ENCODE results near the gene TDP1.
A peak's percentile ranks its signal among the peaks of the same experiment; 100 is the strongest.

Gene TDP1

DNA sequence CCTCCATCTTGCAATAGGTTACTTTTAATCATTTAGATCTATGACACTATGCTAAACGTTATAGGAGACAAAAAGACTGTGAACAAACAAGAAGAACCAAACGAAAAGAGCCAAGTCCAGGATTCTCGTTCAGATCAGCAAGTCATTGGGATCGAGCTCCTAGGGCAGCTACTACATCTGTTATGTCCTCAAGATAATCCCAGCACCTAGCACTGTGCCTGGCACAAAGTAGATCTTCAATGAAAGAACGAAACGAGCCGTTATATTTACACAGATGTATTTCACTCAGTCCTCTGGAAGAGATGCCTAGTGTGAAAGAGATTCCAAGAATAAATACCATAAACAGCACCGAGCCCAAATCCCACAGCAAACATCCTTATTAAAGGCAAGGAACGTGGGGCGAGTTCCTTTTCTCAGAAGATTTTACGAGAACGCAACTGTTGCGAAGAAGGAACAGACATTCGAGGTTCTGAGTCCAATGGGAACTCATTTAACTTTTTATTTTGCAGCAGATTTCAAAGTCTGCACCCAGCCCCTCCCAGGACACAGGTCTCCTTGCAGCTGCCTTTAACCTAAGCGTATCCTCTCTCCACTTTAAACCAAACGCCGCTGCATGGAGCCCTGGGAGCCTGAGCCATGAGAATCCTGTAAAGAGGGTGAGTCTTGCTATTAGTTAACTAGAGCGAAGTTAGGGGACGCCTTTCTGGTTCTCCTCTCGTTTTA, 544 bp upstream of the TDP1 start:
- peak; percentile 51 for ATAC-seq
- TF ChIP-seq, protein P1, sequence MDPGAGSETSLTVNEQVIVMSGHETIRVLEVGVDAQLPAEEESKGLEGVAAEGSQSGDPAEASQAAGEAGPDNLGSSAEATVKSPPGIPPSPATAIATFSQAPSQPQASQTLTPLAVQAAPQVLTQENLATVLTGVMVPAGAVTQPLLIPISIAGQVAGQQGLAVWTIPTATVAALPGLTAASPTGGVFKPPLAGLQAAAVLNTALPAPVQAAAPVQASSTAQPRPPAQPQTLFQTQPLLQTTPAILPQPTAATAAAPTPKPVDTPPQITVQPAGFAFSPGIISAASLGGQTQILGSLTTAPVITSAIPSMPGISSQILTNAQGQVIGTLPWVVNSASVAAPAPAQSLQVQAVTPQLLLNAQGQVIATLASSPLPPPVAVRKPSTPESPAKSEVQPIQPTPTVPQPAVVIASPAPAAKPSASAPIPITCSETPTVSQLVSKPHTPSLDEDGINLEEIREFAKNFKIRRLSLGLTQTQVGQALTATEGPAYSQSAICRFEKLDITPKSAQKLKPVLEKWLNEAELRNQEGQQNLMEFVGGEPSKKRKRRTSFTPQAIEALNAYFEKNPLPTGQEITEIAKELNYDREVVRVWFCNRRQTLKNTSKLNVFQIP (CRISPR knock-in tag; IDR thresholded peaks at IDR 0.05; ENCODE audit: borderline replicate concordance, low read depth): no peak
- TF ChIP-seq ZFP3 (CRISPR knock-in tag; IDR thresholded peaks at IDR 0.05): peak; percentile 92

DNA sequence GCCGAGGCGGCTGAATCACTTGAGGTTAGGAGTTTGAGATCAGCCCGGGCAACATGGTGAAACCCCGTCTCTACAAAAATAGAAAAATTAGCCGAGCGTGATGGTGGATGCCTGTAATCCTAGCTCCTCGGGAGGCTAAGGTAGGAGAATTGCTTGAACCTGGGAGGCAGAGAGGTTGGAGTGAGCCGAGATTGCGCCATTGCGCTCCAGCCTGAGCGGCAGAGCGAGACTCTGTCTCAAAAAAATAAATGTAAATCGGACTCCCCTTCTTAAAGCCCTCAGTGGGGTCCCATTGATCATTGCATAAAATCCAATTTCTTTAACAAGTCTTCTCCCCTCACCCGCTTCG, 908 bp downstream of the TDP1 start:
- ATAC-seq: no peak
- no peak for TF ChIP-seq TCF4 (CRISPR knock-in tag; IDR thresholded peaks at IDR 0.05; ENCODE audit: borderline replicate concordance)
- TF ChIP-seq, protein P2, sequence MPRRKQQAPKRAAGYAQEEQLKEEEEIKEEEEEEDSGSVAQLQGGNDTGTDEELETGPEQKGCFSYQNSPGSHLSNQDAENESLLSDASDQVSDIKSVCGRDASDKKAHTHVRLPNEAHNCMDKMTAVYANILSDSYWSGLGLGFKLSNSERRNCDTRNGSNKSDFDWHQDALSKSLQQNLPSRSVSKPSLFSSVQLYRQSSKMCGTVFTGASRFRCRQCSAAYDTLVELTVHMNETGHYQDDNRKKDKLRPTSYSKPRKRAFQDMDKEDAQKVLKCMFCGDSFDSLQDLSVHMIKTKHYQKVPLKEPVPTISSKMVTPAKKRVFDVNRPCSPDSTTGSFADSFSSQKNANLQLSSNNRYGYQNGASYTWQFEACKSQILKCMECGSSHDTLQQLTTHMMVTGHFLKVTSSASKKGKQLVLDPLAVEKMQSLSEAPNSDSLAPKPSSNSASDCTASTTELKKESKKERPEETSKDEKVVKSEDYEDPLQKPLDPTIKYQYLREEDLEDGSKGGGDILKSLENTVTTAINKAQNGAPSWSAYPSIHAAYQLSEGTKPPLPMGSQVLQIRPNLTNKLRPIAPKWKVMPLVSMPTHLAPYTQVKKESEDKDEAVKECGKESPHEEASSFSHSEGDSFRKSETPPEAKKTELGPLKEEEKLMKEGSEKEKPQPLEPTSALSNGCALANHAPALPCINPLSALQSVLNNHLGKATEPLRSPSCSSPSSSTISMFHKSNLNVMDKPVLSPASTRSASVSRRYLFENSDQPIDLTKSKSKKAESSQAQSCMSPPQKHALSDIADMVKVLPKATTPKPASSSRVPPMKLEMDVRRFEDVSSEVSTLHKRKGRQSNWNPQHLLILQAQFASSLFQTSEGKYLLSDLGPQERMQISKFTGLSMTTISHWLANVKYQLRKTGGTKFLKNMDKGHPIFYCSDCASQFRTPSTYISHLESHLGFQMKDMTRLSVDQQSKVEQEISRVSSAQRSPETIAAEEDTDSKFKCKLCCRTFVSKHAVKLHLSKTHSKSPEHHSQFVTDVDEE (CRISPR knock-in tag; IDR thresholded peaks at IDR 0.05): no peak
- TF ChIP-seq ZC3H10 (CRISPR knock-in tag; IDR thresholded peaks at IDR 0.05): no peak
- TF ChIP-seq ESRRG (CRISPR knock-in tag; IDR thresholded peaks at IDR 0.05): no peak
- TF ChIP-seq RARB (CRISPR knock-in tag; IDR thresholded peaks at IDR 0.05): no peak
- TF ChIP-seq, protein P1 (CRISPR knock-in tag; IDR thresholded peaks at IDR 0.05; ENCODE audit: borderline replicate concordance, low read depth): no peak
- no peak for TF ChIP-seq PPARA (CRISPR knock-in tag; IDR thresholded peaks at IDR 0.05; ENCODE audit: borderline replicate concordance)
- TF ChIP-seq ZNF565 (CRISPR knock-in tag; conservative IDR thresholded peaks at IDR 0.05; ENCODE audit: low read depth): no peak
- TF ChIP-seq ISL1 (CRISPR knock-in tag; IDR thresholded peaks at IDR 0.05): no peak
- TF ChIP-seq TOX (CRISPR knock-in tag; IDR thresholded peaks at IDR 0.05; ENCODE audit: borderline replicate concordance): no peak

DNA sequence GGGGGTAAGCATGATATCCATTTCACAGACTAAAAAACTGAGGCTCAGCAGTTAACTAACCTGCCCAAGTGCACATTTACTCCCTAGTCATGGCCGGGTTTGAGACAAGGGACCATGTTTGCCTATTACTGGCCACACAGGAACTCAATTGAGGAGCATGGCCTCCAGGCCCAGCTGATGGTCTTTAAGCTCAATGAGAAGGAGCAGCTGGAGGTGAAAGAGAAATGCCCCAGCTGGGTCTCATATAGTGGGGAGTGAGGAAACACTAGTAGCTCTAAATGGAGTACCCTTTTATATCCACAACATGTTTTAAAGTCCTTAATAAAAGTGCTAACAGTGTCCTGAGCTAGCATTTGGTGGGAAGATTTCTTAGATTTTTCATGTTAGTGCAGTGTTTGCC, 1.6 kb downstream of the TDP1 start:
- ATAC-seq: no peak
- TF ChIP-seq, protein P3, sequence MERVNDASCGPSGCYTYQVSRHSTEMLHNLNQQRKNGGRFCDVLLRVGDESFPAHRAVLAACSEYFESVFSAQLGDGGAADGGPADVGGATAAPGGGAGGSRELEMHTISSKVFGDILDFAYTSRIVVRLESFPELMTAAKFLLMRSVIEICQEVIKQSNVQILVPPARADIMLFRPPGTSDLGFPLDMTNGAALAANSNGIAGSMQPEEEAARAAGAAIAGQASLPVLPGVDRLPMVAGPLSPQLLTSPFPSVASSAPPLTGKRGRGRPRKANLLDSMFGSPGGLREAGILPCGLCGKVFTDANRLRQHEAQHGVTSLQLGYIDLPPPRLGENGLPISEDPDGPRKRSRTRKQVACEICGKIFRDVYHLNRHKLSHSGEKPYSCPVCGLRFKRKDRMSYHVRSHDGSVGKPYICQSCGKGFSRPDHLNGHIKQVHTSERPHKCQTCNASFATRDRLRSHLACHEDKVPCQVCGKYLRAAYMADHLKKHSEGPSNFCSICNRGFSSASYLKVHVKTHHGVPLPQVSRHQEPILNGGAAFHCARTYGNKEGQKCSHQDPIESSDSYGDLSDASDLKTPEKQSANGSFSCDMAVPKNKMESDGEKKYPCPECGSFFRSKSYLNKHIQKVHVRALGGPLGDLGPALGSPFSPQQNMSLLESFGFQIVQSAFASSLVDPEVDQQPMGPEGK (CRISPR knock-in tag; IDR thresholded peaks at IDR 0.05; ENCODE audit: borderline replicate concordance): no peak
- TF ChIP-seq, protein P2 (CRISPR knock-in tag; IDR thresholded peaks at IDR 0.05): no peak
- TF ChIP-seq TCF4 (CRISPR knock-in tag; IDR thresholded peaks at IDR 0.05; ENCODE audit: borderline replicate concordance): no peak
- no peak for TF ChIP-seq ARNTL (CRISPR knock-in tag; IDR thresholded peaks at IDR 0.05; ENCODE audit: borderline replicate concordance, low read depth)
- no peak for TF ChIP-seq ZNF70 (CRISPR knock-in tag; IDR thresholded peaks at IDR 0.05)
- TF ChIP-seq ZC3H10 (CRISPR knock-in tag; IDR thresholded peaks at IDR 0.05): no peak
- TF ChIP-seq ISL1 (CRISPR knock-in tag; IDR thresholded peaks at IDR 0.05): no peak
- no peak for TF ChIP-seq ZNF8 (CRISPR knock-in tag; IDR thresholded peaks at IDR 0.05)
- no peak for TF ChIP-seq GLIS3 (CRISPR knock-in tag; IDR thresholded peaks at IDR 0.05)
- no peak for TF ChIP-seq BACH2 (CRISPR knock-in tag; IDR thresholded peaks at IDR 0.05; ENCODE audit: borderline replicate concordance)
- no peak for TF ChIP-seq SNAI2 (CRISPR knock-in tag; IDR thresholded peaks at IDR 0.05)
- no peak for TF ChIP-seq PPARA (CRISPR knock-in tag; IDR thresholded peaks at IDR 0.05; ENCODE audit: borderline replicate concordance)
- no peak for TF ChIP-seq ZNF565 (CRISPR knock-in tag; conservative IDR thresholded peaks at IDR 0.05; ENCODE audit: low read depth)
- no peak for TF ChIP-seq OSR1 (CRISPR knock-in tag; IDR thresholded peaks at IDR 0.05)
- no peak for TF ChIP-seq CSDC2 (CRISPR knock-in tag; IDR thresholded peaks at IDR 0.05)
- TF ChIP-seq ZFP30 (CRISPR knock-in tag; IDR thresholded peaks at IDR 0.05): no peak
- TF ChIP-seq, protein P4, sequence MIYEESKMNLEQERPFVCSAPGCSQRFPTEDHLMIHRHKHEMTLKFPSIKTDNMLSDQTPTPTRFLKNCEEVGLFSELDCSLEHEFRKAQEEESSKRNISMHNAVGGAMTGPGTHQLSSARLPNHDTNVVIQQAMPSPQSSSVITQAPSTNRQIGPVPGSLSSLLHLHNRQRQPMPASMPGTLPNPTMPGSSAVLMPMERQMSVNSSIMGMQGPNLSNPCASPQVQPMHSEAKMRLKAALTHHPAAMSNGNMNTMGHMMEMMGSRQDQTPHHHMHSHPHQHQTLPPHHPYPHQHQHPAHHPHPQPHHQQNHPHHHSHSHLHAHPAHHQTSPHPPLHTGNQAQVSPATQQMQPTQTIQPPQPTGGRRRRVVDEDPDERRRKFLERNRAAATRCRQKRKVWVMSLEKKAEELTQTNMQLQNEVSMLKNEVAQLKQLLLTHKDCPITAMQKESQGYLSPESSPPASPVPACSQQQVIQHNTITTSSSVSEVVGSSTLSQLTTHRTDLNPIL (CRISPR knock-in tag; IDR thresholded peaks at IDR 0.05; ENCODE audit: low read depth): no peak
- TF ChIP-seq, protein P5, sequence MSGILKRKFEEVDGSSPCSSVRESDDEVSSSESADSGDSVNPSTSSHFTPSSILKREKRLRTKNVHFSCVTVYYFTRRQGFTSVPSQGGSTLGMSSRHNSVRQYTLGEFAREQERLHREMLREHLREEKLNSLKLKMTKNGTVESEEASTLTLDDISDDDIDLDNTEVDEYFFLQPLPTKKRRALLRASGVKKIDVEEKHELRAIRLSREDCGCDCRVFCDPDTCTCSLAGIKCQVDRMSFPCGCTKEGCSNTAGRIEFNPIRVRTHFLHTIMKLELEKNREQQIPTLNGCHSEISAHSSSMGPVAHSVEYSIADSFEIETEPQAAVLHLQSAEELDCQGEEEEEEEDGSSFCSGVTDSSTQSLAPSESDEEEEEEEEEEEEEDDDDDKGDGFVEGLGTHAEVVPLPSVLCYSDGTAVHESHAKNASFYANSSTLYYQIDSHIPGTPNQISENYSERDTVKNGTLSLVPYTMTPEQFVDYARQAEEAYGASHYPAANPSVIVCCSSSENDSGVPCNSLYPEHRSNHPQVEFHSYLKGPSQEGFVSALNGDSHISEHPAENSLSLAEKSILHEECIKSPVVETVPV (CRISPR knock-in tag; IDR thresholded peaks at IDR 0.05): no peak
- TF ChIP-seq ZFP3 (CRISPR knock-in tag; IDR thresholded peaks at IDR 0.05): no peak
